ENCODE measurements around the gene LRRC40.
A peak's percentile ranks its signal among the peaks of the same experiment; 100 is the strongest.

LRRC40 gene

GRCh38 chr1:70231475-70231874 is 26.1 kb upstream of the LRRC40 start:
- no peak overlapping the region for H3K4me3 ChIP-seq (ENCODE audit: low read depth, low read length)
- H3K27me3 ChIP-seq, result no peaks in the 10 kb centered on the region
- no peak for TF ChIP-seq CTCF (IDR thresholded peaks at IDR 0.05; ENCODE audit: low read depth, low read length)
- peaks cover 28% of the 10 kb centered on the region for H3K36me3 ChIP-seq
- DNase-seq, result no peak
- H3K9me3 ChIP-seq, result no peaks in the 10 kb centered on the region
- H3K4me1 ChIP-seq, result no peaks in the 10 kb centered on the region

- H3K36me3 ChIP-seq, result peaks cover 30% of the 10 kb centered on the region
- H3K27me3 ChIP-seq, result no peaks in the 10 kb centered on the region
- DNase-seq, result no peak
- no peaks in the 10 kb centered on the region for H3K4me1 ChIP-seq
- no peak overlapping the region for H3K4me3 ChIP-seq (ENCODE audit: low read depth, low read length)
- TF ChIP-seq CTCF (IDR thresholded peaks at IDR 0.05; ENCODE audit: low read depth, low read length), result no peak
- no peaks in the 10 kb centered on the region for H3K9me3 ChIP-seq
Observed at GRCh38 chr1:70228670-70229069, 23.3 kb upstream of the LRRC40 start.

GRCh38 chr1:70227439-70227838 is 22.1 kb upstream of the LRRC40 start:
- Histone ChIP-seq H3K4me3 (ENCODE audit: low read depth, low read length) (no peak overlapping the region), H3K27me3 (no peaks in the 10 kb centered on the region), H3K4me1 (no peaks in the 10 kb centered on the region), H3K36me3 (peaks cover 31% of the 10 kb centered on the region), H3K9me3 (no peaks in the 10 kb centered on the region)
- no peak for TF ChIP-seq CTCF (IDR thresholded peaks at IDR 0.05; ENCODE audit: low read depth, low read length)
- DNase-seq, result no peak

GRCh38 chr1:70224954-70225353 is 19.6 kb upstream of the LRRC40 start:
- H3K4me3 ChIP-seq (ENCODE audit: low read depth, low read length), result no peak overlapping the region
- TF ChIP-seq CTCF (IDR thresholded peaks at IDR 0.05; ENCODE audit: low read depth, low read length), result no peak
- no peaks in the 10 kb centered on the region for H3K27me3 ChIP-seq
- no peaks in the 10 kb centered on the region for H3K9me3 ChIP-seq
- H3K36me3 ChIP-seq, result peaks cover 24% of the 10 kb centered on the region
- H3K4me1 ChIP-seq, result no peaks in the 10 kb centered on the region
- DNase-seq, result no peak

- no peaks in the 10 kb centered on the region for H3K9me3 ChIP-seq
- H3K27me3 ChIP-seq, result no peaks in the 10 kb centered on the region
- no peak for DNase-seq
- H3K4me1 ChIP-seq, result no peaks in the 10 kb centered on the region
- H3K36me3 ChIP-seq, result peaks cover 18% of the 10 kb centered on the region
- peak overlapping the region; percentile 77 for H3K4me3 ChIP-seq (ENCODE audit: low read depth, low read length)
- TF ChIP-seq CTCF (IDR thresholded peaks at IDR 0.05; ENCODE audit: low read depth, low read length), result no peak
Observed at GRCh38 chr1:70222716-70223235, 17.4 kb upstream of the LRRC40 start.

GRCh38 chr1:70221238-70222121 is 16.1 kb upstream of the LRRC40 start, which contains the start of gene SRSF11:
TSS of gene SRSF11 (plus strand) at chr1:70221380. CDS start at chr1:70221637, 257 bp downstream.
- peak within 1 kb of the TSS; percentile 77 for H3K4me3 ChIP-seq (ENCODE audit: low read depth, low read length)
- peak; percentile 92 for DNase-seq
- no peaks in the 10 kb centered on the region for H3K9me3 ChIP-seq
- peaks cover 18% of the 10 kb centered on the region for H3K36me3 ChIP-seq
- H3K27me3 ChIP-seq, result no peaks in the 10 kb centered on the region
- no peaks in the 10 kb centered on the region for H3K4me1 ChIP-seq
- TF ChIP-seq CTCF (IDR thresholded peaks at IDR 0.05; ENCODE audit: low read depth, low read length), result no peak
